Activated naive CD4-positive, alpha-beta T cell treated with anti-CD3 and anti-CD28 coated beads for 36 hours (primary cell): ENCODE results near the gene AKT3. TPM values are rescaled to one million over a fixed set of nuclear protein-coding genes. Genes with fewer than 3 reads are reported as not detected.
A peak's percentile ranks its signal among the peaks of the same experiment; 100 is the strongest.

Source experiments
- CTCF ChIA-PET: fragments of 350-600 bp; sonication (Branson Sonifier 250); formaldehyde crosslinking; loops from one replicate; lab custom pipeline; 2021; ENCODE audit warnings: antibody characterized with exemption; lab: Charles Lee
- DNase-seq: peaks from one replicate; pipeline ENCODE4 v3.0.0-alpha.2; 2020
- H3K27ac Mint-ChIP-seq: one replicate; pipeline ENCODE4 v1.8.0; 2021; ENCODE audit warnings: mild to moderate bottlenecking, mixed read lengths
- H3K27me3 Mint-ChIP-seq: one replicate; pipeline ENCODE4 v1.8.0; 2021; ENCODE audit warnings: low read depth, mixed read lengths
- H3K36me3 Mint-ChIP-seq: one replicate; pipeline ENCODE4 v1.8.0; 2021; ENCODE audit warnings: low read depth, mixed read lengths
- H3K4me1 Mint-ChIP-seq: one replicate; pipeline ENCODE4 v1.8.0; 2021; ENCODE audit warnings: low read depth, mixed read lengths
- H3K4me3 Mint-ChIP-seq: one replicate; pipeline ENCODE4 v1.8.0; 2021; ENCODE audit warnings: mild to moderate bottlenecking, moderate library complexity, mixed read lengths
- H3K9me3 Mint-ChIP-seq: one replicate; pipeline ENCODE4 v1.8.0; 2021; ENCODE audit warnings: mixed read lengths
- intact Hi-C: fragments of 100-400 bp; cut with micrococcal nuclease; formaldehyde crosslinking; loops from one replicate; pipeline ENCODE4 v1.15.1; 2023
- total RNA-seq, 2 experiments: library from RNA; stranded (reverse); gene quantifications; one replicate each; pipeline ENCODE4 v1.2.3, GENCODE V29; 2021

The AKT3 gene
- total RNA-seq, 2 experiments from 2014 or later = 19.1 to 21.5 TPM

DNA sequence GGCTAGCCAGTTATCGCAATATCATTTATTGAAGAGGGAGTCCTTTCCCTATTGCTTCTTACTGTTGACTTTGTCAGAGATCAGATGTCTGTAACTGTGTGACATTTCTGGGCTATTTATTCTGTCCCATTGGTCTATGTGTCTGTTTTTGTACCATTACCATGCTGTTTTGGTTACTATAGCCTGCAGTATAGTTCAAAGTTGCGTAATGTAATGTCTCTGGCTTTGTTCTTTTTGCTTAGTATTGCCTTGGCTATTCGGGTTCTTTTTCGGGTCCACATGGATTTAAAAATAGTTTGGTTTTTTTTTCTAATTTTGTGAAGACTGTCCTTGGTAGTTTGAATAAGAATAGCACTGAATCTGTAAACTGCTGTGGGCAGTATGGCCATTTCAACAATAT lies 320.5 kb downstream of the AKT3 start:
- Mint-ChIP-seq H3K4me3 (no peak overlapping the region), H3K27ac (no peak overlapping the region), H3K27me3 (no peaks in the 10 kb centered on the region), H3K36me3 (peaks cover 19% of the 10 kb centered on the region), H3K9me3 (peaks cover 8% of the 10 kb centered on the region), H3K4me1 (peaks cover 6% of the 10 kb centered on the region)
- DNase-seq = no peak
- CTCF ChIA-PET = no interaction called here
- intact Hi-C loops = no loop called here

DNA sequence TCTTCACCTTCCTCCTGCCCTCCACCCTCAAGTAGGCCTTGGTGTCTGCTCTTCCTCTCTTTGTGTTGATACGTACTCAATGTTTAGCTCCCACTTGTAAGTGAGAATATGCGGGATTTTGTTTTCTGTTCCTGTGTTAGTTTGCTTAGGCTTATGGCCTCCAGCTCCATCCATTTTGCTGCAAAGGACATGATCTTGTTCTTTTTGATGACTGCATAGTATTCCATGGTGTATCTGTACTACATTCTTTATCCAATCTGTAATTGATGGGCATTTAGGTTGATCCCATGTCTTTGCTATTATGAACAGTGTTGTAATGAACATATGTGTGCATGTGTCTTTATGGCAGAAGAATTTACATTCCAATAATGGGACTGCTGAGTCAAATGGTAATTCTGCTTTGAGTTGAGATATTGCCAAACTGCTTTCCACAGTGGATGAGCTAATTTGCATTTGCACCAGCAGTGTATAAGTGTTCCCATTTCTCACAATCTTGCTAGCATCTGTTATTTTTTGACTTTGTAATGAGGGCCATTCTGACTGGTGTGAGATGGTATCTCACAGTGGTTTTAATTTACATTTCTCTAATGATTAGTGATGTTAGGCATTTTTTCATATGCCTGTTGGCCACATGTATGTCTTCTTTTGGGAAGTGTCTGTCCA lies 321.5 kb downstream of the AKT3 start:
- CTCF ChIA-PET = no interaction called here
- peaks cover 6% of the 10 kb centered on the region for H3K4me1 Mint-ChIP-seq
- DNase-seq = no peak
- H3K27me3 Mint-ChIP-seq = no peaks in the 10 kb centered on the region
- peaks cover 8% of the 10 kb centered on the region for H3K9me3 Mint-ChIP-seq
- H3K4me3 Mint-ChIP-seq = no peak overlapping the region
- intact Hi-C loops = no loop called here
- H3K36me3 Mint-ChIP-seq = peaks cover 15% of the 10 kb centered on the region
- H3K27ac Mint-ChIP-seq = no peak overlapping the region

DNA sequence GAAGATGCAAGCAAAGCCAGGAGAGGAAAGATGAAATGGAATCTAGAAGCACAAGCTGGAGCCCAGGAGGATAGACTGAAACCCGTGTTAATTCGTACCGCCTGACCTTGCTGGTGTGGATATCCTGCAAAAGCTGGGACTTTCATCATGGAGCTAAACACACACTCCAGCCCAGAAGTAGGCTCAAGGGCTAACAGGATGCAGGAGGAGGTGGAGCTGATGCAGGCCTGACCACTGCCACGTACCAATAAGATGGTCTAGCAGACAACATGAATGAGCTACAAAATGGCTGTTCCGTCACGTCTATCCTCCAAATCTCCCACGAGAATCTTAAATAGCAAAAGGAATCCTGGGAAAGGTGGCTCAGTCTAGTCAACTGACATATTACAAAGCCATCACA lies 323.9 kb downstream of the AKT3 start:
- no peak overlapping the region for H3K4me3 Mint-ChIP-seq
- no peaks in the 10 kb centered on the region for H3K27me3 Mint-ChIP-seq
- CTCF ChIA-PET = no interaction called here
- H3K27ac Mint-ChIP-seq = no peak overlapping the region
- no peak for DNase-seq
- intact Hi-C loops = no loop called here
- peaks cover 8% of the 10 kb centered on the region for H3K9me3 Mint-ChIP-seq
- H3K4me1 Mint-ChIP-seq = peaks cover 6% of the 10 kb centered on the region
- H3K36me3 Mint-ChIP-seq = peaks cover 19% of the 10 kb centered on the region

DNA sequence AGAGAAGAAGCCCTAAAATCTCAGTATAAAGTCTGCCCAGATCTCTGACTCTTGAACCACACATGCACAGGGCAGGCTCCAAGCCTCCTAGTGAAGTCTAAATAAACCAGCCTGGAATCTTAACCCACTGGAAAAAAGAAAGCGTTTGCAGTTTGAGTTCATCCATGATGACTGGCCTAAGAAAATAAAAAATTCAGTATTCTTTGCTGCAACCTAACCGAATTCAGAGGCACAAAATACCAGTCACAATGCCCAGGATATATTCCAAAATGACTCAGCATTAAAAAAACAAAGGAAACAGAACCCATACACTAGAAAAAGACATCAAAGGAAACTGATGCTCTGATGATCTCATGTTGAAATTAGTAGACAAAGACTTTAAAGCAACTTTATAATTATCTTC lies 325.0 kb downstream of the AKT3 start:
- peaks cover 4% of the 10 kb centered on the region for H3K9me3 Mint-ChIP-seq
- CTCF ChIA-PET = no interaction called here
- H3K27me3 Mint-ChIP-seq = no peaks in the 10 kb centered on the region
- H3K4me3 Mint-ChIP-seq = no peak overlapping the region
- intact Hi-C loops = no loop called here
- H3K4me1 Mint-ChIP-seq = peaks cover 6% of the 10 kb centered on the region
- DNase-seq = no peak
- H3K36me3 Mint-ChIP-seq = peaks cover 16% of the 10 kb centered on the region
- no peak overlapping the region for H3K27ac Mint-ChIP-seq

DNA sequence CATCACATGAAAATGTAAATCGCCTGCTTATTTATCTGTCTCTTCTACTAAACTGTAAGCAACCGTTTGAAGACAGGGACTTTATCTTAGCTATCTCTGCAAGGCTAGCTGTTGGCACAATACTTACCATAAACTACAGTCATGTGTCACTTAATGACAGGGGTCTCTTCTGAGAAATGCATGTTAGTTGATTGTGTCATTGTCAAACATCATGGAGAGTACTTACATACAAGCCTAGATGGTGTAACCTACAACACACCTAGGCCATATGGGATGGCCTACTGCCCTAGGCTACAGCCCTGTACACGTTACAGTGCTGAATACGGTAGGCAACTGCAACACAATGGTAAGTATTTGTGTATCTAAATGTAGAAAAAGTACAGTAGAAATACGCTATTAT lies 326.3 kb downstream of the AKT3 start:
- Mint-ChIP-seq H3K4me3 (no peak overlapping the region), H3K36me3 (peaks cover 11% of the 10 kb centered on the region), H3K27ac (no peak overlapping the region), H3K9me3 (no peaks in the 10 kb centered on the region), H3K4me1 (peaks cover 6% of the 10 kb centered on the region), H3K27me3 (no peaks in the 10 kb centered on the region)
- DNase-seq = no peak
- intact Hi-C loops = no loop called here
- CTCF ChIA-PET = no interaction called here

DNA sequence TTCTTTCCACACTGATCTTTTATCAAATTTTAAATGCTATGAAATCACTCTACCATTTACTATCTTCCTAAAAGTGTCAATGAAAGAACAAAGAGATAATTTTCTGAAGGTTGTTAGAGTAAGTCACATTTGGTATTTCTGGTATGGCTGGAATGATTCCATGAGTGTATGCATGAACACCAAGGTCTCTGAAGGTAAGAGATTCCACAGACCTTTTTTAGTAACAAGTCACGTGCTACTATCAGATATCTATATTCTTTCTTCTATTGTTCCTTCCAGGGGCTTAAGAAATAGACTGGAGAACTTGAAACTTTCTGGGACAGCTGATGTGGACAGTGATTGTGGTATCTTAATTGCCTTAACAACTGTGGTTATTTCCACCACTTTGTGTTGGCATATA lies 329.2 kb downstream of the AKT3 start:
- H3K4me1 Mint-ChIP-seq = peaks cover 6% of the 10 kb centered on the region
- H3K4me3 Mint-ChIP-seq = no peak overlapping the region
- peaks cover 14% of the 10 kb centered on the region for H3K36me3 Mint-ChIP-seq
- no peak overlapping the region for H3K27ac Mint-ChIP-seq
- CTCF ChIA-PET = no interaction called here
- no peaks in the 10 kb centered on the region for H3K27me3 Mint-ChIP-seq
- DNase-seq = no peak
- peaks cover 4% of the 10 kb centered on the region for H3K9me3 Mint-ChIP-seq
- intact Hi-C loops = no loop called here

DNA sequence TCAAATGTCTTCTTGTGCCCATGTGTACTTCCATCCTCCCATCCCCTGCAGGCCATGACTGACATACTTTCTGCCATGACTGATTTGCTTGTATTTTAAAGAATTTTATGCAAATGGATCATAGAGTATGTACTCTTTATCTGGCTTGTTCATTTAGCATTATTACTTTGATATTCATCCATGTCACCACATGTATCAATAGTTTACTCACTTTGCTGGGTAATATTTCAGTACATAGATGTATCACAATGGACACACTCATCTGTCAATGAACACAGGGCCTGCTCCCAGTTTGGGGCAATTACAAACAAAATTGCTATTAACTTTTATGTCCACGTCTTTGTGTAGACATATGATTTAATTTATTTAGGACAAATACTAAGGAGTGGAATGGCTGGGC lies 335.1 kb downstream of the AKT3 start:
- no peak overlapping the region for H3K27ac Mint-ChIP-seq
- H3K4me1 Mint-ChIP-seq = peaks cover 11% of the 10 kb centered on the region
- H3K4me3 Mint-ChIP-seq = no peak overlapping the region
- DNase-seq = no peak
- CTCF ChIA-PET = no interaction called here
- intact Hi-C loops = no loop called here
- no peaks in the 10 kb centered on the region for H3K27me3 Mint-ChIP-seq
- peaks cover 14% of the 10 kb centered on the region for H3K36me3 Mint-ChIP-seq
- peaks cover 4% of the 10 kb centered on the region for H3K9me3 Mint-ChIP-seq

DNA sequence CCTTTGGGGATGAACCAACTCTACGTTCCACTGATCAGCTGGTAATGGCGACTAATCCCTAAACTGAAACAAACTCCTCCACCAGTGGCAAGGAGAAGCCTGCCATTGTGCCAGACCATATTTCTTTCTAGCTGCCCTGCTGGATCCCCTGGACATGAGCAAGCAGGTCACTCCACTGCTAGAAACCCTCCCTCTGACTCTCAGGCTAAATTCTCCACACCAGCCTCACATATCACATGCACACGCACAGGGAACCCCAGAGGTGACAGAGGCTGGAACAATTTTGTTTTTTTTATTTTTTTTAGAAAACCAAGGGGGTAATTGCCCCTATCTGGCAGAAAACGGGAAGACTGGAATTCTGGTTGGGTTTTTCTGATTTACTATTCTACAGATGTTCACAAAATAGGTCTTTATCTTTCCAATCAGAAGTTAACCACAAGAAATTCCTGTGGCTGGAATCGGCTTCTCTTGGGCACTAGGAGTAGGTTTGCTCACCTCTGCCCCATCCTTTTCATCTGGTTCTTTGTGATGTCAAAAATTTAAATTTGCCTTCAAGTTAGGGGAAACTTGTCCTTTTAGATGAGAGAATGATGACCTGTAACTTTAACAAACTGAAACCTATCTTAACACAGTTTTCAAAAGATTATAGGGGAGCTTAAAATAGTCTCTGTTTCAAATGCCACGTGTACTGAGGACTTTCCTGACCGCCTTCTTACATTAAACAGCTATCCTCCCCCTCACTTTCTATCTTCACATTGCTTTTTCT lies 336.1 kb downstream of the AKT3 start:
- Mint-ChIP-seq H3K27me3 (no peaks in the 10 kb centered on the region), H3K36me3 (peaks cover 14% of the 10 kb centered on the region), H3K4me3 (no peak overlapping the region), H3K27ac (peak overlapping the region; percentile 10), H3K9me3 (peaks cover 4% of the 10 kb centered on the region), H3K4me1 (peaks cover 17% of the 10 kb centered on the region)
- CTCF ChIA-PET = no interaction called here
- DNase-seq = no peak
- intact Hi-C loops = no loop called here

DNA sequence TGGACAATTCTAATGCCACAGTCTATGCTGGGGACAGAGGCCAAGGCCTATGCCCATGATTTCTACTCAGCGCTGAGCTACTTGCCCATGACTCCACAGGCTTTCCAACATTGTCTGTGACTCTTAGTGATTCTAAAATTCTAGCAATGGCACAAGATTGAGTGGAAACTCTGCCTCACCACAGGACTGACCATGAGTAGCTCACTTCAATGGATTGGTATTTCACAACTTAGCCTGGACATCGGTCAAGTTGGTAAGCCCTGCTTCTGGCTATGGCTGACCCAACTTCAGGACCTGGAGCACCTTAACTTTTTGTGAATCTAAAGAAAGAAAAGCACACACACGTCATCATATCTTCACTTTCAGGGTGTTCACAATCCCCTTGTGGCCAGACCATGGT lies 339.1 kb downstream of the AKT3 start:
- CTCF ChIA-PET = no interaction called here
- no peak overlapping the region for H3K27ac Mint-ChIP-seq
- H3K4me3 Mint-ChIP-seq = no peak overlapping the region
- no peaks in the 10 kb centered on the region for H3K27me3 Mint-ChIP-seq
- intact Hi-C loops = no loop called here
- H3K9me3 Mint-ChIP-seq = no peaks in the 10 kb centered on the region
- H3K4me1 Mint-ChIP-seq = peaks cover 28% of the 10 kb centered on the region
- DNase-seq = no peak
- peaks cover 9% of the 10 kb centered on the region for H3K36me3 Mint-ChIP-seq

DNA sequence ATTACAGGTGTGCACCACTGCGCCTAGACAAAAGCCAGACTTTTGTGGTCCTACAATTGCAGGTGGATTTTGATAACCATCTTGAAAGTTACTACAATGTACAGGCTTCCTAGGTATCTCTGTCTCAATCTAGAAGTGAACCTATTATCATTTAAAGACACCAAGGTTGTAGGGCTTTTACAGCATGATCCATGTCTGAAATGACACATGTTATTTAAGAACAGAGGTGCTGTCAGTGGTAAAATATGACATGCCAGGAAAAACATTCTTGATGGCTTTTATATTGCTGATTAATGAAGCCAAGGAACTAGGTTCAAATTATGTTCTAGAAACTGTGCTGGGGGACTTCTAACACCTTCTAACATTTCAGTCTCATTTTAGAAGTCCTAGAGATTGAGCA lies 341.1 kb downstream of the AKT3 start:
- intact Hi-C loops = loop anchor here (10.0 kb wide), 1 partner anchor 236 kb away; no protein-coding TSS in a partner anchor
- peaks cover 24% of the 10 kb centered on the region for H3K4me1 Mint-ChIP-seq
- no peaks in the 10 kb centered on the region for H3K27me3 Mint-ChIP-seq
- H3K27ac Mint-ChIP-seq = no peak overlapping the region
- DNase-seq = no peak
- no peaks in the 10 kb centered on the region for H3K9me3 Mint-ChIP-seq
- no peak overlapping the region for H3K4me3 Mint-ChIP-seq
- peaks cover 10% of the 10 kb centered on the region for H3K36me3 Mint-ChIP-seq
- CTCF ChIA-PET = interaction anchor here (0.6 kb wide), 1 partner anchor 591 kb away, joined by 3 read pairs; no protein-coding TSS in a partner anchor

DNA sequence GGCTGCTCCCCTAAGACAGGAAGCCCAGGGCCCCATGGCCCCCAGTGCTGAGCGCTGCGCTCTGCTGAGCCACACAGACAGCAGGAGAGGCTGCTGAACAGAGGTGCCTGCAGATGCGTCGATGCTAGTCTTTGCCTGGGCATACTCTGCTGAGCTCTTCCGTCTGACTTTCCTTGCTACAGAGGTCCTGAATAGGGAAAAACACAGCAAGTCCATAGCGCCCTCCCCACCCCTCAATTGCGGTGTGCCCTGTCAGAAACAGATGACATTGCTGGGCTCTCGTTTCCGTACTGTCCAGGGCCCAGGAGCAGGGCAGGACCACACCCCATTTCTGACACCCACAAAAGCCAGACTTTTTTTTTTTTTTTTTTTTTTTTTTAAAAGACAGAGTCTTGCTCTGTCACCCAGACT lies 341.7 kb downstream of the AKT3 start:
- no peak overlapping the region for H3K4me3 Mint-ChIP-seq
- no peaks in the 10 kb centered on the region for H3K9me3 Mint-ChIP-seq
- H3K27me3 Mint-ChIP-seq = no peaks in the 10 kb centered on the region
- H3K4me1 Mint-ChIP-seq = peaks cover 21% of the 10 kb centered on the region
- peak; percentile 34 for DNase-seq
- H3K36me3 Mint-ChIP-seq = peaks cover 14% of the 10 kb centered on the region
- H3K27ac Mint-ChIP-seq = no peak overlapping the region
- intact Hi-C loops = loop anchor here (10.0 kb wide), 1 partner anchor 236 kb away; no protein-coding TSS in a partner anchor
- CTCF ChIA-PET = interaction anchor here (0.6 to 0.7 kb wide), 2 partner anchors 164 to 590 kb away, joined by 3 read pairs; no protein-coding TSS in a partner anchor

DNA sequence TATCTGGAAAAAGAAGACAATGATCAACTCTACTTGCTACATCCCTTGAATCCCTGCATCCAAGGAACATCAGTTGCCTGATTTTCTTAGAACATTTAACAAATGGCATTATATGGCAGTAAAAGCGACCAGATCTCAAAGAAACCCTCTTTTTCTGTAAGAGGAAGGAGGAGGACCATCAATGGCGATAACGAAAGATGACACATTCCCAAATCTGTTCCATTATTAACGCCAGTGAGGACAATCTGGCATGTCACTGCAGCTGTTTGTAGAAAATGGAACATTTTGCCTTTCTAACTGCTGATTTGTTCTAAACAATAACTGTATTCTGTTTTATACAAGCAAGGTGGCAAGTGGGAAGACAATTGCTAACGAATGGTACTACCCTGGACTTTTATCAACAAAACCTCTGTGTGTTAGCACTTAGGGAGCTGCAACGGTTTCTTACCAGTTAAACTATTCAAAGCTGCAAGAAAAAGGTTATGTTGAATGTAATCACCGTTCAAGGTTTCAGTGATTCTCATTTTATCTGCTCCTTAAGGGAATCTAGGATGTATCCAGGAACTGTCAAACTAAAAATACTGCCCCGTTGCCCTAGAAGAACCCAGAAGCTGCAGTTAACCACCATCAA lies 342.3 kb downstream of the AKT3 start:
- intact Hi-C loops = loop anchor here (10.0 kb wide), 1 partner anchor 237 kb away; no protein-coding TSS in a partner anchor
- H3K9me3 Mint-ChIP-seq = no peaks in the 10 kb centered on the region
- no peaks in the 10 kb centered on the region for H3K27me3 Mint-ChIP-seq
- no peak overlapping the region for H3K27ac Mint-ChIP-seq
- H3K4me3 Mint-ChIP-seq = no peak overlapping the region
- H3K36me3 Mint-ChIP-seq = peaks cover 15% of the 10 kb centered on the region
- CTCF ChIA-PET = interaction anchor here (0.7 kb wide), 1 partner anchor 164 kb away, joined by 3 read pairs; no protein-coding TSS in a partner anchor
- peaks cover 21% of the 10 kb centered on the region for H3K4me1 Mint-ChIP-seq
- DNase-seq = no peak
